Smooth muscle cell of the brain vasculature (primary cell): ENCODE measurements around the gene VEZT.
A peak's percentile ranks its signal among the peaks of the same experiment; 100 is the strongest.
"Not testable (repeated sequence)": the region's sequence is repeated elsewhere in the genome, so short reads cannot be mapped to it uniquely, and the experiment has no call there.

Experiments
- DNase-seq: peaks from one replicate; pipeline ENCODE4 v3.0.0-alpha.2; 2012; ENCODE audit warnings: low read depth, low spot score

Gene VEZT, protein sequence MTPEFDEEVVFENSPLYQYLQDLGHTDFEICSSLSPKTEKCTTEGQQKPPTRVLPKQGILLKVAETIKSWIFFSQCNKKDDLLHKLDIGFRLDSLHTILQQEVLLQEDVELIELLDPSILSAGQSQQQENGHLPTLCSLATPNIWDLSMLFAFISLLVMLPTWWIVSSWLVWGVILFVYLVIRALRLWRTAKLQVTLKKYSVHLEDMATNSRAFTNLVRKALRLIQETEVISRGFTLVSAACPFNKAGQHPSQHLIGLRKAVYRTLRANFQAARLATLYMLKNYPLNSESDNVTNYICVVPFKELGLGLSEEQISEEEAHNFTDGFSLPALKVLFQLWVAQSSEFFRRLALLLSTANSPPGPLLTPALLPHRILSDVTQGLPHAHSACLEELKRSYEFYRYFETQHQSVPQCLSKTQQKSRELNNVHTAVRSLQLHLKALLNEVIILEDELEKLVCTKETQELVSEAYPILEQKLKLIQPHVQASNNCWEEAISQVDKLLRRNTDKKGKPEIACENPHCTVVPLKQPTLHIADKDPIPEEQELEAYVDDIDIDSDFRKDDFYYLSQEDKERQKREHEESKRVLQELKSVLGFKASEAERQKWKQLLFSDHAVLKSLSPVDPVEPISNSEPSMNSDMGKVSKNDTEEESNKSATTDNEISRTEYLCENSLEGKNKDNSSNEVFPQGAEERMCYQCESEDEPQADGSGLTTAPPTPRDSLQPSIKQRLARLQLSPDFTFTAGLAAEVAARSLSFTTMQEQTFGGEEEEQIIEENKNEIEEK

DNA sequence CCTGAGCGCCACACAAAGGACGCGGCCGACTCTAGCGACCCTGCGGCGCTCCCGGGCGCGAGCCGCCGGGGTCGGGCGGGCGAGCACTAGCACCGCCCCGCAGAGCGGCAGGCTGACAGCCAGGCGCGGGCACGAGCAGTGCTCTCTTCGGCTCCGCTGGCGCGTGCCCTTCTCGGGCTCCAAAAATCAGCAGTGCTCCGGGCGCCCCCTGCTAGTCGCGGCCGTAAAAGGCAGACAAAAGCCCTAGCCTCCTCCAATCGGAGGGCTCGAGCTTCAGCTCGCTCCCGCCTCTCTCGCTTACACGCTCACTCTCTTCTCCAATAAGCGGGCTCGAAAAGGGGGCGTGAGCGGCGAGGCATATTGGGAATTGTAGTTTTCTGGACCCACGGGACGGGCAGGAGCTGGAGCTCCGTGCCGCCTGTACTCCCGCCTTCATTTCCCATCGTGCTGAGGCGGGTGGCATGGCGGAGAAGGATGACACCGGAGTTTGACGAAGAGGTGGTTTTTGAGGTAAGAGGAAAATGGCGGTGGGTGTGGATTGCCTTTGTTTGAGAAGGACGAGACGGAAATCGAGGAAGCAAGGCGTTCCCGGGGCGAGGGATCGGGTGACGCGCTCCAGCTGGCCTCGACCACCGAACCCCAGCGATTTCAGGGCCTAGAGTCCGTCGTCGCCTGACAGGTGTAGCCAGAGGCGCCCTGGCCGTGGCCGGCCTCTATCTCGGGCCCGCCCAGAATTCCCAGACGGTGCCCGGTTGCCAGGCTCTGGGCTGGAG is at the start of gene VEZT, which contains the start of gene FGD6:
Gene VEZT, plus strand, starts transcription at position 431 of the 773 bp plus-strand sequence. Its CDS starts 44 bp downstream, at position 475.
Gene FGD6, minus strand, starts transcription at position 91 of the 773 bp plus-strand sequence. CDS start 227 bp downstream, outside the sequence.
- DNase-seq: peak; percentile 99

DNA sequence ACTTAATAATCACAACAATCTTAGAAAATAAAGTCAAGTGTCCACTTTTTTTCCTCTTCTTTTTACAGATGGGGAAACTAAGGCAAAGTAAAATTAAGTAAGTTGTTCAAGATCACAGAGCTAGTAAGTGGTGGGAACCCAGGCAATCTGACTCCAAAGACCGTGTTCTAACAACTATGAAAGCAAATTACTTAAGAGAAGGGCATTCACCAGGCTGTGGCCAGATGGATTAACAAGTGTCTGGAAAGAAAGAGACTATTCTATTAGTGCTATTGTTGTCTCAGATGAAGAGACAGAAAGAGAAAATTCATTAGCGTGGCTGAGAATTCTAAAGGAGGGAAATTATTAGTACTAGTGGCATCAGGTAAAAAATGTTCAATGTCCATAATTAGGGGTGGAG is 48.9 kb upstream of the VEZT start:
- no peak for DNase-seq

DNA sequence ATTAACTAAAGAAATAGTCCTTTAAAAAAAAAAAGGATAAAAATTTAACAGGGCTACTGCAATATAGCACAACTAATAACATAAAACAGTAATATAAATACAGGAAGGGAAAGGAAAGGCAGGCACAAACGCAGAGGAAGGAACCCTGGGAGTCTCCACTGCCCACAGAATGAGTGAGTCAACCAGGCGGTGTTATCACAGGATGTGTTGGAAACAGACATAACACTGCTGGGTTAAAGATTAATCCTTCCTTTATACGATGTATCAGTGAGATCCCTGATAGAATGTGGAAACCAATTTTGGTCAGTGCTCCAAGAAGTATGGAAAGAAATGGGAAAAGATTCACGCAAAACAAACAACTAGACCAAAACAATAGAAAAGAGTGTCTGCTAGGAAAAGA is 48.2 kb upstream of the VEZT start:
- peak; percentile 41 for DNase-seq

DNA sequence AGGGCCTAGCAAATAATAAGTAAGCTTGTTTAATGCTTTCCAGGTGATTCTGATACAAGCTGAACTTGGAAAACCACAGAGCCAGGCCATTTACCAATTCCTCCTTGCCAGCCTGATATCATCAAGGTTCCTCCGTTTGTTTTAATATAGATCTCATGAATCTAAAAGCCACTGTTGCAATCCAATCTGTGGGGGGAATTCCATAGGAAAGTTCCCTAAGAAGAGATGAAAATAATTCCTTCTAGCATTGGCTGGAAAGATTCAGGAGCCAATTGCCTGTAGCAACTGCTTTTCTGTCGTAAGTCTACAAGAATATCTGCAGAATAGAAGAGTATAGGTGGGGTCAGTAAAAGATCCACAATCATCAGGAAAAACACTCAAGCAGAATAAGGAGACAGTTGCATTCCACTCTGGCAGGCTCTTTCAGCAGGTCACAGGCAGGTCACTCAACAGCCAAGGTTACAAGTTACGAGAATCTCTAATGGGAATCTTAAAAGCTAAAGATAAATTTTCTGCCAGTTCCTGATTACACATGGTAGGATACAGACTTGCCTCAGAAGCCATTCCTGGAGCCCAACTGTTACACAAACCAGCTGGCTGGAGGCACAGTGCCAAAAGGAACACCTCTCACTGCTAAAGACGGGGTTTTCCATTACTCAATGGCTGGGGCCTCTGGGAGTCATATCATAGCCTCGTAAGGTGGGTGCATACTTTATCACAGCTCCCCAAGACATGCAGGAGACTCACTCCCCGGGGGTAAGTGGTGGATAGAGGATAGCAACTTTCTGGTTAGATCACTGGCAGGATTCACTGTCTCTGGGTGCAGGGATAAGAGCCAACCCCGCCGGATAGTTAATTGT is 44.0 kb upstream of the VEZT start:
- DNase-seq: peak; percentile 57

DNA sequence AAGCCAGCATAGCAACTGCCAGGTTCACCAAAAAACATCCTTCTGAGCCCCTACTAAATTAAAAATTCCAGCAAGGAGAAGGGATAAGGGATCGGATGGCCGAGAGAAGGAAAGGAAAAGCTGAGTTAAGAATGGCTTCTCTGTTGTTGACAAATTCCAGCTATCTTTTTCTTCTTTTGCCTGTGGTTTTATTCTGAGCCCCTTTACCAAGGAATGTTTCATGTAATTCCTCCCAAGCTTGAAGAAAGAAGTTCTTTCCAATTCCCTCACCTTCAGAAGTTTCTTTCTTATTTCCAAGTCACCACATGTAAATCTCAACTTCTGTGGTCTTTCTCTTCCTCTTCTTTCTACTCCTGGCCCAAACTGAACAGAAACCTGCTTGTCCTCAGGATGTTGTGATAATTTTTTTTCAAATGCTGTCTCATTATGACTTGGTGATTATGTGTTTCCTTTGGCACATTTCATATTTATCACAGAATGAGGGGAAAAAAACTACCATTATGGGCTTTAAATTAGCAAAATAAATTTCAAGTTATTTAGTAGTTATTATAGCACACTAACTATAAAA is 40.3 kb upstream of the VEZT start:
- no peak for DNase-seq

DNA sequence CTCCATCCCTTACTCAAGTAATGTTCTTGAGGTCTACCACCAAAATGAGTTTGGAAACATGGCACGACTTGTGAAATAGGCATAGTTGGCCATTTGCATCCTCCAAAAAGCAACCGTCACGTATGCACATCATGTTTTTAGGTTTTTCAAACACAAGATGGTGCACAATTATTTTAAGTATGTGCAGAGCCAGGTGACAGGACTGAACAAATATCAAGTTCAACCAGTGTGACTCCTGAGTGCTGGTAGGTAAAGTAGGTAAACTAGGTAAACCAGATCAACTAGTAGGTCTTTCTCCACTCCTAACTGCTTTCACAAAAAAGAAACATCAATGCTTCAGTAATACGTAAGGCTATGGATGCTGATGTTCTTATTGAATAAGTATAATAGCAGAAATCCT is 39.5 kb upstream of the VEZT start:
- DNase-seq: no peak

DNA sequence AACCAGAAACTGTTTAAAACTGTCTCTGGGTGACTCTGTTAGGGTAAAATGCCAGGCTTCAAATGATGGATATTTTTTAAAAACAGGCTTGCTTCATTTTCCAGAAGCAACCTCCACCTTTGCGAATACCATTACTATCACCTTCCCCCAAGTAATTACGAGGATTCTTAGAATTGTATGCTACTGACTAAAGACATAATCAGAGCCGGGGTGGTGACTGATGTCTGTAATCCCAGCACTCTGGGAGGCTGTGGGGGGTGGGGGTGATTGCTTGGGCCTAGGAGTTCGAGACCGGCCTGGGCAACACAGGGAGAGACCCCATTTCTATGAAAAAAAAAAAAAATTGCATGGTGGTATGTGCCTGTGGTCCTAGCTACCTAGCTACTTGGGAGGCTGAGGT is 38.6 kb upstream of the VEZT start:
- no peak for DNase-seq

DNA sequence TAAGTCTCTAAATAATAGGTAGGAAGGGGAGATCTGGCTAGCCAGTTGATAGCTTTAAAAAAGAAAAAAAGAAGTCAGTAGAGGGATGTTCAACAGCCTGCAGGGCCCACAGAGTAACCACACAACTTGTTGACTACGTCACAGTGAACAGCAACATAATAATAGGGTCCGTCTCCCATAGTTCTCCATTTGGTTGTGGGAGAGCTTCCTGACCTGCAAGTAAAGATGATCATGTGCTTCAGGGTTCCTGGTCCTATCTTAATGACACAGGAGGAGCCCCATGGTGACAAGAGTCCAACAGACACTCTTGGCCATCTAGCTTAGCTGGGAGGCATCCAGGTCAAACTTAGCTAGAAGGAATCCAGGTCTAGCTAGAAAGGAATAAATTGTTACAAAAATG is 36.5 kb upstream of the VEZT start:
- no peak for DNase-seq

DNA sequence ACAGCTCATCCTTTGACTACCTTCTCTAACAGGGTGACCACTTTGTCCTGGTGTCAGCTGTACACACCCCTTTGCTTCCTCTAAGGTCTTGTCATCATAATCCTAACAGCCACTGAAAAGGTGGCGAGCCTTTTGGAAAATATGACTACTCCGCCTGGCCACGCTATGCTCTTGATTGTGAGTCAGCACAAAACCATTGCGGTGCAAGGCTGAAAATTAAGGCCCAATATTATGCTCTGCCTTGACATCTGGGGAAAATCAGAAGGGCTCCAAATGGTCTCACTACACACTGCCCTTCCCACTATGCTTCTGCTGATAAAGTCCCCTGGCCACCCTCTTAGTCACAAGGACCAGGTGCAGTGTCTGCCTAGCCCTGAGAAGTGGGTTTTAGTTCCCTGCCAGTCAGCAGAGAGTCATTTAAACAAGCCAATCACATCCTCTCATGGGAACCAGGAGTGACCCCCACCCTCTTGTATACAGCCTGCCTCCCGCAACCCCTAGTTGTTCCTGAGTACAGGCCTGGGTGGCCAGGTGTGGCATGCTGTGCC is 34.7 kb upstream of the VEZT start:
- DNase-seq: no peak

DNA sequence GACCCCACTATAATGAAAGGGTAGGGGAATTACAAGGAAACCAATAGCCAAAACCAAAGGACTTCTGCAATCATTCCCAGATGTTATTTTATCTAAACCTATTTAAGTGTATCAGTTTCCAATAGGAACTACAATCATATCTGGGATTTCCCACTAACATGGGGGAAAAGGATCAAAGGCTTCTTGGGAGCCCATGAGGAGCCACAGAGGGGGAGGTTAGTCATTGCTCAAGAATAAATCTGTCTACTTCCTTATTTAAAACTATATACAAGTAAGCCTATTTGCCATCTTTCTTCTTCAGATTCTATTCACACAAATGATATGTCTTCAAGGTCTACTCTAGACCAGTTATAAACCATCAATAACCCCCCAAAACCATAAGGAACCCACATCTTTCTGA is 33.5 kb upstream of the VEZT start:
- no peak for DNase-seq

DNA sequence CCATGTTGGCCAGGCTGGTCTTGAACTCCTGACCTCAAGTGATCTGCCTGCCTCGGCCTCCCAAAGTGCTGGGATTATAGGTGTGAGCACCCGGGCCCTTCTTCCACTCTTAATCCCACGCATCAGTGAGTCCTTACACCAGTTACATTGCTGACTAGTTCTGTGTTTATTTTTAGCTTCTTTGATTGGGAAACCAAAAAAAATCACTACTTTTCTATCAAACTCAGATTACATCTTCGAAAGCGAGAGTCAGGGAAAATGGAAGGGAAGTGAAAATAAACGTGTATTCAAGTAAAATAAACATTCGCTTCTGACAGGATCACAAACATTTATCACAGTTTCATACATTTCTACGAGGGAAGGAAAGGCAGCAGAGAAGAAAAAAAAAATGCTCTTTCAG is 32.5 kb upstream of the VEZT start:
- DNase-seq: no peak

DNA sequence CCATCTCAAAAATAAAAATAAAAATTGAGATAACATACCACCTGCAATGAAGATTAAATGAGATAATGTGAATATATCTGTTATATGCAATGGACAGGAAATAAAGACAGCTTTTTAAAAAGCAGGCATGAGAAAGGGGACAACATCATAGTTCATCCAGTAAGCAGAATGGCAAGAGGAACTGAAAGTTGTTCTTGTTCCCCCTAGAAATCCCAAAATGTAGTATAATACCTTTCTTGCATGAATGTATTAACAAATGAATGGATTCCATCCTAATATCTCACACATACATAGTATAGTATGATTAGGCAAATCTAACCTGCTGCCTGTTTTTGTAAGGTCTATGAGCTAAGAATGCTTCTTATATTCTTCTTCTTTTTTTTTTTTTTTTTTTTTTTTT is 31.8 kb upstream of the VEZT start:
- no peak for DNase-seq

DNA sequence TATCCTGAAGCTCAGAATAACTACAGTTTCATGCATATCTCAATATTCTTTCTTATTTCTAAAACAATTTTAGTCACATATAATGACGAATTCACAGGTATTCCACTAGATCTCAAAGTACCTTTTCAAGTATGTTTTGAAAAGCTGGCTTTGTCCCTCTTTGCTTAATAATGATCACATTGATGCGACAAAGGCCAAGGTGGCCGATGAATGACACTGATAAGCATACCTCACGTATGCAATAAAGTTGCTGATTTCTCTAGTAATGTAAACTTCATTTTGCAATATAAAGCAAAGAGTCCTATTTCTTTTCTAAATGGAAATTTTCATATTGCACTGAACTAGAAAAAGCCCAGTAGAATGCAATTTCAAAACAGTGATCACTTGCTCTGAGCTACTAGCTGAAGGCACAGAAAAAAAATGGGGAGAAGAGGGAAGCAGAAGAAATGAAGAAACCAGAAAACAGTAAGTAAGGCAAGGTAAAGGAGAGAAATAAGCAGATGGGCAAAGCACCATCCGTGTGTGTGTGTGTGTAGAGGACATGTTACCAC is 29.7 kb upstream of the VEZT start:
- no peak for DNase-seq

DNA sequence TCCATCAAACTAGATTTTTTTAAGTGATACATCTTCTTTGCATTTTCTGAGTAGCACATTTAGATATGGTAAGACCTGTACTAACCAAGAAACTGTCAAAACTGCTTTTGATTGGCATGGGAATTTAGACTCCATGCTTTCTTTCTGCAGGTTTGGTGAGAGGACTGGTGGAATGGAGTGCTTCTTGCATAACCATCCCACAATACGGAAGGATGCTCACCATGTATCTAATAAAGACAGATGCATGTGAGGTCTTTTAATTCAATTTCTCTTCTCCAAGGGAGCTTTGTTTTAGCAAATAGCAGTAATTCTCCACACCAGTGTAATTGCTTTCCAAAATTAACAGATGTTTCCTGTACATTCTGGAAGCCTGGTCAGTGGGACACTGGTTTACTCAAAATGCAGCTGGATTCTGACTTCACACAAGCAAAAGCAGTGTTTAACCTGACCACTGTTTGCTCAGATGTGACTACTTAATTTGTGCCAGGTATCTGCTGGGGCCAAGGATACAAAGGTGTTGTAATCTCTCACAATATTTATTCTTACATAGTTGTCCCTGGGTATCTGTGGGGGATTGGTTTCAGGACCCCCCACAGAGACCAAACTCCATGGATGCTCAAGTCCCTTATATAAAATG is 26.4 kb upstream of the VEZT start:
- no peak for DNase-seq

DNA sequence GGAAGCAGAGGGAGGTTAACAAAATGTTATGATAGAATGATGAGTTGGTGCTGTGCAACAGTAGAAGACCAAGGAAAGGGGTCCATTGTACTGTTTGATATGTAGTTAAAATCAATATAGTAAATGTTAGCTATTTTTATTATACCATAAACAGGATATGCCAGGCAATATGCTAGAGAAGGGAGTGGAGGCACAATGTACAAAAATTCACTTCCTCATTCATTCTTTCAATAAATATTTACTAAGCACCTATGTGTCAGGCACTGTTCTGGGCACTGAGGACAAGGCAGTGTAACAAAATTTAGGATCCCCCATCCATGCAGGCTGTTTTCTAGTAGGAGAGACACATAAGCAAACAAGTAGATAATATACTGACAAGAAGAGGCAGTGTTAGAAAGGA is 25.3 kb upstream of the VEZT start:
- DNase-seq: no peak

DNA sequence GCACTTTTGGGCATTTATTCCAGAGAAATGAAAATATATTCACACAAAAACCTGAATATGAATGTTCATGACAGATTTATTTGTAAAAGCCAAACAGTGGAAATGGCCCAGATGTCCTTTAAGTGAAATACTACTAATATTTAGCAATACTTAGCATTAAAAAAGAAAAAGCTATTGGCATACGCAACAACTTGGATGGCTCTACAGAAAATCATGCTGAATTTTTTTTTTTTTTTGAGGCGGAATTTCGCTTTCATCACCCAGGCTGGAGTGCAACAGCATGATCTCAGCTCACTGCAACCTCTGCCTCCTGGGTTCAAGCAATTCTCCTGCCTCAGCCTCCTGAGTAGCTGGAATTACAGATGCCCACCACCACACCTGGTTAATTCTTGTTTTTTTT is 24.5 kb upstream of the VEZT start:
- no peak for DNase-seq

DNA sequence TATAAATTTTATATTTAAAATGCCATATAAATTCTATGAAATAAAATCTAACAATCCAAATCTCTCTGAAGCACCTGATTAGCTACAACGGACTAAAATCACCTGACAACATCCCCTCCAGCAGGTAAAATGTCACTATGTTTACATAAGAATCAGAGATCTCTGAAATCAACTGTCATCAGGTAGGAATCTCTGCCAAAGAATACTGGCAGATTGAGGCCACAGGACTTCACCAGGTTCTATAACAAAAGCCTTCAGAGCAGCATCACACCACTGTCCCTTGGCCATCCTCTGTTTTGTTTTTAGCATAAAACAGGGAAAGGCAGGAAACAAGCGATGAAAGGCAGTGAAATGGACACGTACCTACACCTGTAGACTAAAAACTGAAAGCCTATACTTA is 22.5 kb upstream of the VEZT start:
- DNase-seq: no peak

DNA sequence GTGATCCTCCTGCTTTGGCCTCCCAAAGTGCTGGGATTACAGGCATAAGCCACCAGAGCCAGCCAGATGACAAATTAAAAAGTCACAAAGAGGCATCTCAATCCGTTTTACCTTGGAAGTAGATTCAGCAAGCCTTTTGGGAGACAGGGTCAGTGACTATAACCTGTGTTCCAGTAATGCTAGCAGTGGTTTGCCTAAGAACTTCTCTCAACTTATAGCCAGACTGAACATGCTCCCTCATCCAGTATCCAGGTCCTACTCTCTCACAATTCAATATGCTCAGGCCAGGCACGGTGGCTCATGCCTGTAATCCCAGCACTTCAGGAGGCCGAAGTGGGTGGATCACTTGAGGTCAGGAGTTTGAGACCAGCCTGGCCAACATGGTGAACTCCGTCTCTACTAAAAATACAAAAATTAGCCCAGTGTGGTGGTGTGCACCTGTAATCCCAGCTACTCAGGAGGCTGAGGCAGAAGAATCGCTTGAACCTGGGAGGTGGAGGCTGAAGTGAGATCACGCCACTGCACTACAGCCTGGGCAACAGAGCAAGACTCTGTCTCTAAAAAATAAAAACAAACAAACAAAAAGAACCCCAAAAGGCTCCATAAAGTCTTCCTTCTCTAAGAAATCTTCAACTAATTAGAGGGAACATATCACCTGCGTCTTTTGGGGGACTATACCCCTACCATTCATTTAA is 20.6 kb upstream of the VEZT start:
- not testable (repeated sequence) for DNase-seq

DNA sequence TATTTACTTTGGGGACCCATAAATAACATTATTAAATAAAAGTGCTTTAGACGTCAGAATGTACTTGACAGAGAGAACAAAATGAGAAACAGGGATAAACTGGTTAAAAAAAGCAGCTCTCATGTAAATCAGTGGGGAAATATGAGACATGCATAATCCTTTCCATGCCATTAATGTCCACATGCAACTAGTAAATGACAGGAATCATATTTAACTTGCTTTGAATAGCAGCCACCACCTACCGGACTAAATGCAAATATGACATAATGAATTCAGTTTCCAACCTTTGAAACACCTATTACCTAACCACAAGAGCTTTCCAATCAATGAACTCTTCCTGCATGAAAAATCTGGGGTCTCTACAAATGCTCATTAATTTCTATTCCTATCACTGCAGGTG is 20.0 kb upstream of the VEZT start:
- DNase-seq: no peak
